Activated CD4-positive, alpha-beta T cell treated with anti-CD3 and anti-CD28 coated beads, Interleukin-2, amount 10 ng/mL, durations not matched to agents 7 days and 5 days (primary cell): ENCODE results near the gene TMEM109. TPM values are rescaled to one million over a fixed set of nuclear protein-coding genes. Genes with fewer than 3 reads are reported as not detected.

Experiments
- CTCF ChIA-PET: fragments of 350-600 bp; sonication (Branson Sonifier 250); formaldehyde crosslinking; loops from one replicate; lab custom pipeline; 2021; ENCODE audit warnings: antibody characterized with exemption; lab: Charles Lee
- POLR2A ChIA-PET: fragments of 350-600 bp; sonication (Branson Sonifier 250); formaldehyde crosslinking; loops from one replicate; lab custom pipeline; 2021; ENCODE audit warnings: antibody characterized with exemption; lab: Charles Lee
- DNase-seq: peaks from one replicate; pipeline ENCODE4 v3.0.0-alpha.2; 2020
- H3K27ac Mint-ChIP-seq: one replicate; pipeline ENCODE4 v1.8.0; 2021; ENCODE audit warnings: mild to moderate bottlenecking, moderate library complexity, mixed read lengths
- H3K27me3 Mint-ChIP-seq: one replicate; pipeline ENCODE4 v1.8.0; 2021; ENCODE audit warnings: mixed read lengths
- H3K36me3 Mint-ChIP-seq: one replicate; pipeline ENCODE4 v1.8.0; 2021; ENCODE audit warnings: low read depth, mixed read lengths
- H3K4me1 Mint-ChIP-seq: one replicate; pipeline ENCODE4 v1.8.0; 2021; ENCODE audit warnings: mixed read lengths
- H3K4me3 Mint-ChIP-seq: one replicate; pipeline ENCODE4 v1.8.0; 2021; ENCODE audit warnings: mild to moderate bottlenecking, moderate library complexity, mixed read lengths
- H3K9me3 Mint-ChIP-seq: one replicate; pipeline ENCODE4 v1.8.0; 2021; ENCODE audit warnings: mixed read lengths
- total RNA-seq, 2 experiments: library from RNA; stranded (reverse); gene quantifications; one replicate each; pipeline ENCODE4 v1.2.3, GENCODE V29; 2021

Gene TMEM109
- total RNA-seq, 2 experiments from 2014 or later, result 114 to 119 TPM

DNA sequence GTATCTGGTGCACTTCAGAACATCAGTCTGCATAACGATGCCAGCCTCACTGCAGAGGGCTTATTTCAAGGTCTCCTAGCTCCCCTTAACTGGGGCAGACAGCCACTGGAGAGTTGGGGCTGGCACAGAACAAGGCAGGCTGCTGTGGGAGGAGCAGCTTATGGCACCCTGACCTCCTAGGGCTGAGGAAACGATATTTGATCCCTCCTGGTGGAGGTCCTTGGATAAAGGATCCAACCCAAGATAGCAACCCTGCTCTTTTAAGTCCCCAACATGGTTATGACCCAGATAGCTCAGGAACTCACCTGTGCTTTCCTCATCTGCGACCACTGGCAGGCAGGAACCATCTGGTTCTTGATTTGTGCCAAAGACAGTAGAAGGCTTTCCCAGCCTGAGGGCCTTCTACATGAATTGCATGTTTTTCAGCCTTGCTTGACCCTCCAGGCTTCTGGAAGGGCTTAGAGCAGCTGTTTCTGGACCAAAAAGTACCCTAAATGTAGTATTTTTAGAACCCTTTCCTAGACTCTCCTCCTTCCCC lies 2.8 kb downstream of the TMEM109 start:
- no peak overlapping the region for H3K4me3 Mint-ChIP-seq
- no peak for DNase-seq
- H3K27ac Mint-ChIP-seq, result no peak overlapping the region
- CTCF ChIA-PET, result interaction anchor here (0.7 to 3.6 kb wide), 4 partner anchors 11 to 469 kb away, joined by 3 to 17 read pairs (median 4); no protein-coding TSS in a partner anchor
- H3K36me3 Mint-ChIP-seq, result peaks cover 18% of the 10 kb centered on the region
- POLR2A ChIA-PET, result no interaction called here
- peaks cover 38% of the 10 kb centered on the region for H3K4me1 Mint-ChIP-seq
- no peaks in the 10 kb centered on the region for H3K9me3 Mint-ChIP-seq
- H3K27me3 Mint-ChIP-seq, result no peaks in the 10 kb centered on the region

DNA sequence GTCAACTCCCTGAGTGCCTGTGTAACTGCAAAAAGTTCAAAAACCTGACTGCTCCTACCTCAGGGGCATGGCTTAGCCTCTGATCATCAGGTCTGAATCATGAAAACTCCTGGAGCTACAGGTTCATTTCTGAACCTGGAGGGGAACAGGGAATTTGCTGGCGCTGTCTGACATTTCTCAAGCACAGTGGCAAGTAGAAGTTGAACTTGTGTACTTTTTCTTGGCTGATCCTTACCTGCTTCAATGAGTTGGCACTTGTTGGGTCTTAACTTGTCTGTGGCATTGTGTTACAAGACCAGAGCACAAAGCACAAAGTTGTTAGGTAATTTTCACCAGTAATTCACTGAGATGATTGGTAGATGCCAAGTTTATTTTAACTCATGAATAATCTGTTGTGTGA lies 3.3 kb downstream of the TMEM109 start:
- Mint-ChIP-seq H3K27ac (peak overlapping the region; percentile 14), H3K4me1 (peaks cover 33% of the 10 kb centered on the region), H3K27me3 (no peaks in the 10 kb centered on the region), H3K36me3 (peaks cover 21% of the 10 kb centered on the region), H3K4me3 (no peak overlapping the region), H3K9me3 (no peaks in the 10 kb centered on the region)
- ChIA-PET CTCF (interaction anchor here (0.7 to 0.8 kb wide), 2 partner anchors 255 to 469 kb away, joined by 3 read pairs; no protein-coding TSS in a partner anchor), POLR2A (no interaction called here)
- no peak for DNase-seq

DNA sequence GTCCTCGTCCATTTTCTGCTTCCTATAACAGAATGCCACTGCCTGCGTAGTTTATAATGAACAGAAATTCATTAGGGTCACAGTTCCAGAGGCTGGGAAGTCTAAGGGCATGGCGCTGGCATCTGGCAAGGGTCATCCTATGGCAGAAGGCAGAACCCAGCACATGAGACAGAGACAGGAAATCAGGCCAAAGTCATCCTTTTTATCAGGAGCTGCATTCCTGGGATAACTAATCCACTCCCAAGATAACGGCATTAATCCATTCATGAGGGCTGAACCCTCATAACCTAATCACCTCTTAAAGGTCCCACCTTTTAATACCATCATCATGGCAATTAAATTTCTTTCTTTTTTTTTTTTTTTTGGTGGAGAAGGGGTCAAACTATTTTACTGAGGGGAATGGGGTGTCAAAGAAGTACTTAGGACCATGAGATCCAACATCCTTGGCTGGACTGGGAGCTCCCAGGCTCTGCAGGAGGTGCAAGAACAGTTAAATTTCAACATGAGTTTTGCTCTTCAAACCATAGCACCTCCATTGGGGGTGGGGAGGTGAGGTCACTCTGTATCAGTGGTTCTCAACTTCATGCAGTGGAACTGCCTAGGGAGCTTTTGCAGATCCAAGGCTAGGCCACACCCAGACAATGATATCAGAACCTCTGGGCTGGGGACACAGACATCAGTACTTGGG lies 4.4 kb downstream of the TMEM109 start:
- Mint-ChIP-seq H3K9me3 (no peaks in the 10 kb centered on the region), H3K27ac (no peak overlapping the region), H3K4me3 (no peak overlapping the region), H3K27me3 (no peaks in the 10 kb centered on the region), H3K4me1 (peaks cover 24% of the 10 kb centered on the region), H3K36me3 (peaks cover 26% of the 10 kb centered on the region)
- no peak for DNase-seq
- CTCF ChIA-PET, result interaction anchor here (0.6 to 2.3 kb wide), 4 partner anchors 10 to 254 kb away, joined by 3 to 6 read pairs (median 4); no protein-coding TSS in a partner anchor
- POLR2A ChIA-PET, result interaction anchor here (0.7 kb wide), 1 partner anchor 335 kb away, joined by 3 read pairs; no protein-coding TSS in a partner anchor

DNA sequence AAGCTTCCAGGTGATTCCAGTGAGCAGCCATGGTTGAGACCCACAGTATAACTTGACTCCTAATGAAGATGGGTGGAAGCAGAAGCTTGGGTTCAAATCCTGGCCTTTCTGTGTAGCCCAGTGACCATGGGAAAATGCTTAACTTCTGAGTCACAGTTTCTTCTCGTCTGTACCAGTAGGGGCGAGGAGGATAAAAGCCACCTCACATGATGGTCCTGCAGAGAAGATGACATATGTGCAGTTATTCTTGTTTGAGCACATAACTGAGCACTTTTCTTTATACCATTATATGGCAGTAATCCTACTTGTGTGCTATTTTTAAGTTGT lies 4.9 kb downstream of the TMEM109 start:
- DNase-seq, result no peak
- H3K4me3 Mint-ChIP-seq, result no peak overlapping the region

DNA sequence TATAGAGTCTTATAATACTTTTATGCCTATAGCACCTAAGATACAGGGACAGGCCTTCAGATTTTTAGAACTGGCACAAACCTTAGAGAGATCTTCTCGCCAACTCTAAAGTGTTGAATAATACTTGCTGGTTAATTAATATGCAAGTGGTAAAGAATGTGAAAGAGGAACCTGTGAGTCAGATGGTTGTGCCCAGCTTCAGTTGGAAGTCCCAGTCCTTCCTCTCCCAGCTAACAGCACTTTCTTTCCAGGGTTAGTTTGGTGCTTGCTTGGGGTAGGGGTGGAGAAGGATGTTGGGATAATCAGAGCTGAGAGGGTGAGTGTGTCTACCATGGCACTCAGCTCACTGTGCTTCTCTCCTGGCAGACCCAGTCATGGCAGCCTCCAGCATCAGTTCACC lies 5.4 kb downstream of the TMEM109 start:
- Mint-ChIP-seq H3K36me3 (peaks cover 27% of the 10 kb centered on the region), H3K27me3 (peaks cover 3% of the 10 kb centered on the region), H3K4me1 (peaks cover 24% of the 10 kb centered on the region), H3K9me3 (no peaks in the 10 kb centered on the region), H3K27ac (no peak overlapping the region), H3K4me3 (no peak overlapping the region)
- POLR2A ChIA-PET, result no interaction called here
- CTCF ChIA-PET, result interaction anchor here (1.0 to 2.3 kb wide), 4 partner anchors 9 to 43 kb away, joined by 3 to 6 read pairs (median 3); no protein-coding TSS in a partner anchor
- no peak for DNase-seq

More for the DNA sequence above, 4.9 kb downstream of the TMEM109 start:
- Mint-ChIP-seq H3K4me1 (peaks cover 21% of the 10 kb centered on the region), H3K27ac (no peak overlapping the region), H3K27me3 (peaks cover under 1% of the 10 kb centered on the region), H3K9me3 (no peaks in the 10 kb centered on the region), H3K36me3 (peaks cover 27% of the 10 kb centered on the region)
- POLR2A ChIA-PET, result no interaction called here
- CTCF ChIA-PET, result interaction anchor here (0.6 to 2.3 kb wide), 4 partner anchors 10 to 253 kb away, joined by 3 to 6 read pairs (median 4); no protein-coding TSS in a partner anchor

DNA sequence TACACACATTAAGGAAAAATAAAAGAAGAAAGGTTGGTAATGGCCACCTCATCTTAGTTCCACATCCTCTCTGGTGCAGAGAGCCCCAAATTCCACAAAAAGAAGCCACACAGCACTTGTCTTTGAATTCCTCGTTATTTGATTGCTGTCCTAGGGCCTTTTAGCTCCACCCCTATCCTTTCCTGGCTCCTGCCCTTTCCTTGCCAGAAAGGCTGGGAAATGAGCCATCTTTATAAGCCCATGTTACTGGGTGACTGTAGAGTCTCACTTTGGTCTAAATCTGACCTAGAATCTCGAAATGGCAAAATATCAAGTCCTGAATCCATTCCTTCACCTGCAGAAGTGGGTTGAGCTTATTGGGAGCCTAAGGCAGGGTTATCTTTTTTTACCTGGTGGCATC lies 6.0 kb downstream of the TMEM109 start:
- Mint-ChIP-seq H3K9me3 (no peaks in the 10 kb centered on the region), H3K4me1 (peaks cover 24% of the 10 kb centered on the region), H3K27ac (no peak overlapping the region), H3K4me3 (no peak overlapping the region), H3K36me3 (peaks cover 27% of the 10 kb centered on the region), H3K27me3 (peaks cover 5% of the 10 kb centered on the region)
- ChIA-PET POLR2A (no interaction called here), CTCF (interaction anchor here (1.1 to 2.3 kb wide), 3 partner anchors 9 to 33 kb away, joined by 3 to 6 read pairs (median 4); no protein-coding TSS in a partner anchor)
- no peak for DNase-seq

DNA sequence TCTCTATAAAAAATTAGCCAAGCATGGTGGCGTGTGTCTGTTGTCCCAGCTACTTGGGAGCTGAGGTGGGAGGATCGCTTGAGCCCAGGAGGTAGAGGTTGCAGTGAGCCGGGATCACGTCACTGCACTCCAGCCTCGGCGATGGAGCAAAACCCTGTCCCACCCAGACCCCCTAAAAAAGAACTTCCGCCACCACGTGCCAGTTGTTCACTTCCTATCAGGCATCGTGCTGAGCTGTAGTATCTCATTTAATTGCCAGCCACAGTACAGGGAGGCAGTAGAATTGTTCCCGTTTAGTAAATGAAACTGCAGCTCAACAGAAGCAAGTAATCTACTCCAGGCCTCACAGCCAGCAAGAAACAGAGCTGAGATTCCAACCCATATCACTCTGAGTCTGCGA lies 7.3 kb downstream of the TMEM109 start:
- Mint-ChIP-seq H3K36me3 (peaks cover 27% of the 10 kb centered on the region), H3K27ac (no peak overlapping the region), H3K4me1 (peaks cover 19% of the 10 kb centered on the region), H3K4me3 (no peak overlapping the region), H3K9me3 (no peaks in the 10 kb centered on the region), H3K27me3 (peaks cover 18% of the 10 kb centered on the region)
- no peak for DNase-seq
- POLR2A ChIA-PET, result no interaction called here
- CTCF ChIA-PET, result interaction anchor here (0.9 to 1.9 kb wide), 4 partner anchors 9 to 49 kb away, joined by 3 to 4 read pairs (median 4); no protein-coding TSS in a partner anchor

DNA sequence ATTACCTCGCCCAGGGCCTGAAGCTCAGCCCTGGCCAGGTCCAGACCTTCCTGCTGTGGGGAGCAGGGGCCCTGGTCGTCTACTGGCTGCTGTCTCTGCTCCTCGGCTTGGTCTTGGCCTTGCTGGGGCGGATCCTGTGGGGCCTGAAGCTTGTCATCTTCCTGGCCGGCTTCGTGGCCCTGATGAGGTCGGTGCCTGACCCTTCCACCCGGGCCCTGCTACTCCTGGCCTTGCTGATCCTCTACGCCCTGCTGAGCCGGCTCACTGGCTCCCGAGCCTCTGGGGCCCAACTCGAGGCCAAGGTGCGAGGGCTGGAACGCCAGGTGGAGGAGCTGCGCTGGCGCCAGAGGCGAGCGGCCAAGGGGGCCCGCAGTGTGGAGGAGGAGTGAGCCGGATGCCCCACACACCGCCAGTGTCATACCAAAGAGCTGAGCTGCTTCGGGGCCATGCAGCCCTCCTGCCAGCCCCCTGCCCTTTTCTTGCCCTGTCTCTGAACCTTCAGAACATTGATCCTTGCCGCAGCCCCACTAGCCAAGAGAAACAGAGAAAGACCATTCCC lies 7.9 kb downstream of the TMEM109 start:
- Mint-ChIP-seq H3K4me1 (peaks cover 15% of the 10 kb centered on the region), H3K27me3 (peaks cover 24% of the 10 kb centered on the region), H3K36me3 (peaks cover 27% of the 10 kb centered on the region), H3K9me3 (no peaks in the 10 kb centered on the region), H3K27ac (no peak overlapping the region), H3K4me3 (no peak overlapping the region)
- POLR2A ChIA-PET, result no interaction called here
- DNase-seq, result no peak
- CTCF ChIA-PET, result interaction anchor here (1.1 to 1.9 kb wide), 3 partner anchors 13 to 49 kb away, joined by 4 read pairs; no protein-coding TSS in a partner anchor

DNA sequence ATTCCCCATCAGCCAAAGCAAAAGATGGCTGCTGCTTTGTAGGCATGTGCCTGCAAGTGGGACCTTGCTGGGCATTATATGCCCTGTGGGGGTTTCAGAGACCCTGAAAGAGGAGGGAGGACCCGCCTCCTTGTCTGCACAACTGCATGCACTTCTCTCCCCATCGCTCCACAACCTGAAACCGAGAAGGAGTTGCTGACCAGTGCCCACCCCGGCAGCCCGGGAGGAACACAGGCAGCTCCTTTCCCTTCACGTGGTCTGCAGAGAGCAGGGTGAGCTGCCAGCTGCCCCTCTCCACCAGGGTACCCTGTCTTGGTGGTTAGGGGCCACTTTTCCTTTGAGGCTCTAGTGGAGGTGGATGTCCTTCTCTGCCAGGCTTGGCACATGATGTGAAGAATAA lies 8.9 kb downstream of the TMEM109 start:
- Mint-ChIP-seq H3K9me3 (no peaks in the 10 kb centered on the region), H3K4me3 (no peak overlapping the region), H3K27ac (no peak overlapping the region), H3K27me3 (peaks cover 30% of the 10 kb centered on the region), H3K36me3 (peaks cover 27% of the 10 kb centered on the region), H3K4me1 (peaks cover 10% of the 10 kb centered on the region)
- ChIA-PET POLR2A (no interaction called here), CTCF (interaction anchor here (1.4 kb wide), 1 partner anchor 19 kb away, joined by 4 read pairs; no protein-coding TSS in a partner anchor)
- no peak for DNase-seq

DNA sequence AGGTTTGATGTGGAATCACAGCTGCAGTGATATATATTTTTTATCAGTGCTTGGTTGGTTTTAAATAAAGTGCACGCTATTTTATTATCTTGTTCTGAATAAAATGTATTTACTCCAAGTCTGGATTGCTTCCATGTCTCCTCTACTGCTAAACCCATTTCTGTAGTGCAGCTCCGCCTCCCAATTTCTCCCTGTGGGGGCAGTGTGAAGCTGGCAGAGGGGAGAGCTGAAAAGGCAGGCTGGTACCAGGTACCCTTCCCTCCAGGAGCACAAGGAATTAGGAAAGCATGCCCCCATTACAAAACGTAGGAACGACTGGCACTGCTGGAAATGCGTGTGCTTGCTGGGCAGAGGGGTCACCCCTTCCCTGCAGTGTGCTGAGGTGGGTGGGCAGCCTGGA lies 9.4 kb downstream of the TMEM109 start:
- peaks cover 8% of the 10 kb centered on the region for H3K4me1 Mint-ChIP-seq
- POLR2A ChIA-PET, result no interaction called here
- no peak overlapping the region for H3K27ac Mint-ChIP-seq
- no peak for DNase-seq
- CTCF ChIA-PET, result interaction anchor here (1.1 to 1.4 kb wide), 2 partner anchors 8 to 19 kb away, joined by 4 to 5 read pairs; no protein-coding TSS in a partner anchor
- no peak overlapping the region for H3K4me3 Mint-ChIP-seq
- H3K9me3 Mint-ChIP-seq, result no peaks in the 10 kb centered on the region
- H3K27me3 Mint-ChIP-seq, result peaks cover 30% of the 10 kb centered on the region
- H3K36me3 Mint-ChIP-seq, result peaks cover 27% of the 10 kb centered on the region

DNA sequence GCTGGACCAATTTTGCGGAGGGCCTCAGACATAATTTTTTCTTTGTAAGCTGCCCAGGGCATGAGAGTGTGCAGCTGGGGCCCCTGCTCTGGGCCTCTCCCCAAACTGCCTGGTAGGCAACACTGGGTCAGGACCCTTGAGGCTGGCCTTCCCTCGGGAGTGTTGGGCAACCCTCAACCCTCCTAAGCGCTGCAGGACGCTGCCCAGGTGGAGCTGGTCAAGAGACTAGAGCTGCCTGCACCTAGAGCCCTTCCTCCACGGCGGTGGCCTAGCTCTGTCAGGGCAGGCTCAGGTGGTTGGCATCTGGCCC lies 9.8 kb downstream of the TMEM109 start:
- ChIA-PET POLR2A (no interaction called here), CTCF (interaction anchor here (0.7 to 1.4 kb wide), 3 partner anchors 9 to 237 kb away, joined by 3 to 5 read pairs (median 4); no protein-coding TSS in a partner anchor)
- Mint-ChIP-seq H3K36me3 (peaks cover 27% of the 10 kb centered on the region), H3K27ac (no peak overlapping the region), H3K4me3 (peak overlapping the region; percentile 44), H3K9me3 (no peaks in the 10 kb centered on the region), H3K4me1 (peaks cover 8% of the 10 kb centered on the region), H3K27me3 (peaks cover 30% of the 10 kb centered on the region)
- DNase-seq, result no peak

DNA sequence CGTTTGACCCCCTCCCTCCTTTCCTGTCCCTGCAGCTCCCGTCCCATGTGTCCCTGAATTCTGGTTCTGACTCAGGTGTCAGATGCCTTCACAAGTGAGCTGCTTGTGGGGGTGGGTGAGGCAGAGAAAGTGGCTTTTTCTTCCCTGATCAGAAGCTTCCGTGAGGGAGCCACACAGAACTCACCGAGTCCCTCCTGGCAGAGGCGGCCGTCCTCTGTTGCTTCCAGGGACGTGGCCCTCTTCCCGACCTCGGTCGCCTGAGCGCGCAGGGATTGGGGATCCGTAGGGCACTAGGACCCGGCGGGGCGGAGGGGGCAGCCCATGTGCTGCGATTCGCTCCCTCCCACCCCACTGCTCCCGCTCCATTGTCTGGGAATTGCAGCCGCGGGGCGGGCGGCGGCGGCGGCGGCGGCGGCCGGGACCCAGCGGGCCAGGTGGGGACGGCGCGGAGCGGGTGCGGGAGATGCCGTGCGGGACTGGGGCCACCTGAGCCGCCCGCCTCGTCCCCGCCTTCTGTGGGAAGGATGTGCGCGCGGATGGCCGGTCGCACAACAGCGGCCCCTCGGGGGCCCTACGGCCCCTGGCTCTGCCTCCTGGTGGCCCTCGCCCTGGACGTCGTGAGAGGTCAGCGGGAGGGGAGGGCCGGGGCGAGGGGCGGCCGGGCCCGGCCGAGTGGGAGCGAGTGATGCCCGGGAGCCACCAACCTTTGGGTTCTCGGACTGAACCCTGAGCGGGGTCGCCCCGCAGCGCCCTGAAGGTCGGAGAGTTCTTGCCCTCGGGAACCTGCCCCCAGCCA lies 10.3 kb downstream of the TMEM109 start, which contains the start of gene TMEM132A:
Gene TMEM132A, plus strand, starts transcription at position 351 of the 796 bp plus-strand sequence. Its CDS starts 174 bp downstream, at position 525.
- ChIA-PET POLR2A (no interaction called here), CTCF (interaction anchor here (0.7 to 1.4 kb wide), 3 partner anchors 9 to 236 kb away, joined by 3 to 5 read pairs (median 4); no protein-coding TSS in a partner anchor)
- peaks cover 8% of the 10 kb centered on the region for H3K4me1 Mint-ChIP-seq
- H3K4me3 Mint-ChIP-seq, result peak within 1 kb of the TSS; percentile 45
- H3K9me3 Mint-ChIP-seq, result no peaks in the 10 kb centered on the region
- no peak for DNase-seq
- peaks cover 30% of the 10 kb centered on the region for H3K27me3 Mint-ChIP-seq
- no peak within 1 kb of the TSS for H3K27ac Mint-ChIP-seq
- peaks cover 27% of the 10 kb centered on the region for H3K36me3 Mint-ChIP-seq
